Keratinocyte (primary cell): ENCODE data around the gene CNKSR2. TPM values are rescaled to one million over a fixed set of nuclear protein-coding genes. Genes with fewer than 3 reads are reported as not detected.

Source experiments
- DNase-seq: peaks from one replicate; pipeline ENCODE4 v3.0.0-alpha.2; 2011; ENCODE audit warnings: low read depth, missing footprints, low spot score
- FAIRE-seq: peaks from 2 replicates; lab custom pipeline; 2011; peaks lifted over from hg19 to GRCh38; lab: Jason Lieb, UNC
- H2AFZ ChIP-seq: 2 replicates; pipeline ENCODE4 v1.6.0; 2012; ENCODE audit warnings: low read length, control low read depth, inconsistent platforms; ENCODE audit not compliant: control insufficient read depth
- H3K27ac ChIP-seq: 2 replicates; pipeline ENCODE4 v1.5.1; 2011; ENCODE audit warnings: low read length; ENCODE audit not compliant: control insufficient read depth, insufficient read depth
- H3K27me3 ChIP-seq: 3 replicates; pipeline ENCODE4 v1.6.0; 2011; ENCODE audit warnings: low read length; ENCODE audit not compliant: control insufficient read depth, insufficient read depth; ENCODE audit errors: extremely low read depth
- H3K36me3 ChIP-seq, 2 experiments: 2 replicates in 1 of 2; 3 replicates in 1 of 2; pipeline ENCODE4 v1.5.1; 2011; ENCODE audit warnings: low read length in 2 of 2, mild to moderate bottlenecking in 1 of 2; ENCODE audit not compliant: control insufficient read depth in 2 of 2, insufficient read depth in 2 of 2; ENCODE audit errors: extremely low read depth in 1 of 2
- H3K4me1 ChIP-seq: 3 replicates; pipeline ENCODE4 v1.5.1; 2011; ENCODE audit warnings: low read length; ENCODE audit not compliant: control insufficient read depth, insufficient read depth; ENCODE audit errors: extremely low read depth
- H3K4me2 ChIP-seq: 3 replicates; pipeline ENCODE4 v1.6.0; 2011; ENCODE audit warnings: low read depth, low read length; ENCODE audit not compliant: control insufficient read depth, insufficient read depth; ENCODE audit errors: extremely low read depth
- H3K4me3 ChIP-seq, 3 experiments: fragments of 200-600 bp in 1 of 3; sonication (generic) in 1 of 3; 2 replicates in 2 of 3; 3 replicates in 1 of 3; pipeline ENCODE4 v1.5.1; 2011 to 2016; ENCODE audit warnings: low read length in 3 of 3, mild to moderate bottlenecking in 3 of 3, control low read depth in 2 of 3, inconsistent platforms in 1 of 3, low read depth in 1 of 3, mixed read lengths in 1 of 3, mixed run types in 1 of 3, moderate library complexity in 1 of 3; ENCODE audit not compliant: control insufficient read depth in 2 of 3, insufficient read depth in 2 of 3; ENCODE audit errors: extremely low read depth in 1 of 3
- H3K79me2 ChIP-seq: 2 replicates; pipeline ENCODE4 v1.6.0; 2012; ENCODE audit warnings: low read length; ENCODE audit not compliant: control insufficient read depth, insufficient read depth
- H3K9ac ChIP-seq: 3 replicates; pipeline ENCODE4 v1.6.0; 2011; ENCODE audit warnings: low read length; ENCODE audit not compliant: control insufficient read depth, insufficient read depth; ENCODE audit errors: extremely low read depth
- H3K9me1 ChIP-seq: 3 replicates; pipeline ENCODE4 v1.6.0; 2011; ENCODE audit warnings: low read length; ENCODE audit not compliant: control insufficient read depth, insufficient read depth; ENCODE audit errors: extremely low read depth
- H3K9me3 ChIP-seq: 2 replicates; pipeline ENCODE4 v1.5.1; 2012; ENCODE audit warnings: low read depth, low read length; ENCODE audit not compliant: control insufficient read depth
- H4K20me1 ChIP-seq: 3 replicates; pipeline ENCODE4 v1.6.0; 2011; ENCODE audit warnings: low read length; ENCODE audit not compliant: control insufficient read depth, insufficient read depth; ENCODE audit errors: extremely low read depth
- EZH2 ChIP-seq: IDR thresholded peaks from one replicate; pipeline ENCODE4 v1.6.1; 2012; ENCODE audit warnings: inconsistent platforms, mild to moderate bottlenecking, low read length, moderate library complexity
- dilution Hi-C: fragments of 300-500 bp; cut with MboI; formaldehyde crosslinking; loops from one replicate; pipeline ENCODE4 v1.7.0; 2020; ENCODE audit warnings: low sequenced_read_pairs; ENCODE audit not compliant: extremely low pct_ligation_motif_present
- polyA plus RNA-seq, 5 experiments: library from polyadenylated mRNA; depleted of rRNA in 3 of 5; stranded (reverse) in 3 of 5; stranded (forward) in 1 of 5; unstranded in 1 of 5; fragments of >200 nt; gene quantifications; 1 replicate in 1 of 5; 2 replicates in 3 of 5; 3 replicates in 1 of 5; pipeline versions ENCODE4 v1.2.1 to v1.2.3, GENCODE V29; 2011 to 2012; ENCODE audit warnings: missing spikeins in 2 of 5, low read depth in 1 of 5, low replicate concordance in 1 of 5
- TF ChIP-seq, protein P1 (sequence below), 3 experiments: IDR thresholded peaks in 1 of 3; conservative IDR thresholded peaks in 1 of 3; optimal IDR thresholded peaks in 1 of 3; 2 replicates in 2 of 3; 3 replicates in 1 of 3; pipeline versions ENCODE3 to v1.5.1; 2011; ENCODE audit warnings: low read length in 3 of 3, mild to moderate bottlenecking in 3 of 3, moderate library complexity in 2 of 3, control low read depth in 1 of 3, inconsistent platforms in 1 of 3; ENCODE audit not compliant: insufficient read depth in 2 of 3; ENCODE audit errors: extremely low read depth in 1 of 3

CNKSR2 gene
- polyA plus RNA-seq, 1 donor (not counting 4 experiments of a cell fraction or from before 2014, with no cell fraction given): 0.63 TPM

DNA sequence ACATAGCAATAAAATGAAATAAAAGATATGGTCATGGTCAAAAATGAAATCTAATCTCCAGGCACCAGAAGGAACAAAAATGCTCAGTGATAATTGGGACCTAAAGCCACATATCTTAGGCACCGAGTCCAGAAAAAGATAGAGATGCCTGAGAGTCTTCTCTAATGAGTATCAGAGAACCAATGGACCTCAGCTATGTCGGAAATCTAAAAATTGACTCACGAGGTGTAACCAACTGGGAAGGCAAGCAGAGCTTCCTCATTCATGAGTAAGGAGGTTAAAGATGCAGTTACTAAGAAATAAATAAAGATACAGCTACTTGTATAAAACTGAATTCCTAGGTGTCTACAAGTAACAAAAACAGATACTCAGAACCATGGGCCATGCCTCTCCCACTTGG lies 211.8 kb downstream of the CNKSR2 start:
- Histone ChIP-seq H3K4me3 (no peak overlapping the region), H3K79me2 (no peaks in the 10 kb centered on the region), H3K27ac (no peak overlapping the region), H3K4me2 (no peak overlapping the region), H3K4me1 (no peaks in the 10 kb centered on the region), H3K9ac (no peak overlapping the region), H3K27me3 (no peaks in the 10 kb centered on the region), H3K36me3 (no peaks in the 10 kb centered on the region), H3K9me3 (no peaks in the 10 kb centered on the region), H2AFZ (no peak overlapping the region), H4K20me1 (no peaks in the 10 kb centered on the region), H3K9me1 (no peaks in the 10 kb centered on the region)
- dilution Hi-C loops: no loop called here
- TF ChIP-seq EZH2: no peak
- TF ChIP-seq, protein P1, sequence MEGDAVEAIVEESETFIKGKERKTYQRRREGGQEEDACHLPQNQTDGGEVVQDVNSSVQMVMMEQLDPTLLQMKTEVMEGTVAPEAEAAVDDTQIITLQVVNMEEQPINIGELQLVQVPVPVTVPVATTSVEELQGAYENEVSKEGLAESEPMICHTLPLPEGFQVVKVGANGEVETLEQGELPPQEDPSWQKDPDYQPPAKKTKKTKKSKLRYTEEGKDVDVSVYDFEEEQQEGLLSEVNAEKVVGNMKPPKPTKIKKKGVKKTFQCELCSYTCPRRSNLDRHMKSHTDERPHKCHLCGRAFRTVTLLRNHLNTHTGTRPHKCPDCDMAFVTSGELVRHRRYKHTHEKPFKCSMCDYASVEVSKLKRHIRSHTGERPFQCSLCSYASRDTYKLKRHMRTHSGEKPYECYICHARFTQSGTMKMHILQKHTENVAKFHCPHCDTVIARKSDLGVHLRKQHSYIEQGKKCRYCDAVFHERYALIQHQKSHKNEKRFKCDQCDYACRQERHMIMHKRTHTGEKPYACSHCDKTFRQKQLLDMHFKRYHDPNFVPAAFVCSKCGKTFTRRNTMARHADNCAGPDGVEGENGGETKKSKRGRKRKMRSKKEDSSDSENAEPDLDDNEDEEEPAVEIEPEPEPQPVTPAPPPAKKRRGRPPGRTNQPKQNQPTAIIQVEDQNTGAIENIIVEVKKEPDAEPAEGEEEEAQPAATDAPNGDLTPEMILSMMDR (optimal IDR thresholded peaks at IDR 0.05 in 1 of 3, IDR thresholded peaks at IDR 0.05 in 1 of 3, conservative IDR thresholded peaks at IDR 0.05 in 1 of 3; ENCODE audit: extremely low read depth in 1 of 3, insufficient read depth in 2 of 3, low read length in 3 of 3): no peak
- DNase-seq (no peak), FAIRE-seq (no peak)

DNA sequence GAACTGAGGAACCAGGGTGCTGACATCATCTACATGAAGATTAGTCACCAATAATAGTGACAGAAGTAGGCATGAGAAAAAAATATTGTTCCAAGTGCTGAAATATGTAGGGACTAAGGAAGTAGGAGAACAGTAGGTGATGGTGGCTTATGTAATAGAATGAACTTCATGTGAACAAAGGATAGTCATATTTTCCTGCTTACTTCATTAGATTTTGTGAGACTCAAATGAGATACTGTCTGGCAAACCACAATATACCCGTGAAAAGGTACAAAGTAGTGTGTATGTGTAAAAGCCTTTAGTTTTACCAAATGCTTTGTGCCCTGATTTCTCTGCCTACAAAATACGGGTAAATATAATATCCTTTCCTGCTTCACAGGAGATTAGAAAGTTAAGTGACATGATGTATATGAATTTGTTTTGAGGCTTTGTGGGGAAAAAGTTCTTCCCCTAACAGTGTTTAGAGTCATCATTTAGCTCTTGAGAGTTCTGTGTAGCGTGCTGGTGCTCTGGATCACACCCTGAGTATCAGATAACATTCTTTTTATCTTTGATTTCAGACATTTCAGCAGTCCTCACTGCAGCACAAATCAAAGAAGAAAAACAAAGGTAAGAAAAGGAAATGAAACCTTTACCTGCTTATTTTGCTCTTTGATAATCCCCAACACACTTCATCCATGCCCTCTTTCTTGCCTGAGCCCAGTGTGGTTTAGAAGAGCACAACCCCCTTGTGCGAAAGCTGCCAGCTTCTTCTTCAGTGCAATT lies 216.0 kb downstream of the CNKSR2 start:
- dilution Hi-C loops: no loop called here

More for the DNA sequence above, 216.0 kb downstream of the CNKSR2 start:
- no peaks in the 10 kb centered on the region for H4K20me1 ChIP-seq
- no peak overlapping the region for H3K27ac ChIP-seq
- no peak overlapping the region for H2AFZ ChIP-seq
- no peaks in the 10 kb centered on the region for H3K27me3 ChIP-seq
- no peak overlapping the region for H3K4me3 ChIP-seq
- H3K9ac ChIP-seq: no peak overlapping the region
- no peaks in the 10 kb centered on the region for H3K9me3 ChIP-seq
- no peaks in the 10 kb centered on the region for H3K79me2 ChIP-seq
- no peaks in the 10 kb centered on the region for H3K36me3 ChIP-seq
- TF ChIP-seq EZH2: no peak
- TF ChIP-seq, protein P1 (optimal IDR thresholded peaks at IDR 0.05 in 1 of 3, IDR thresholded peaks at IDR 0.05 in 1 of 3, conservative IDR thresholded peaks at IDR 0.05 in 1 of 3; ENCODE audit: extremely low read depth in 1 of 3, insufficient read depth in 2 of 3, low read length in 3 of 3): no peak
- no peaks in the 10 kb centered on the region for H3K4me1 ChIP-seq
- FAIRE-seq (no peak), DNase-seq (no peak)
- H3K4me2 ChIP-seq: no peak overlapping the region
- no peaks in the 10 kb centered on the region for H3K9me1 ChIP-seq
